ENCODE measurements around the gene TEX10. TPM values are rescaled to one million over a fixed set of nuclear protein-coding genes. Genes with fewer than 3 reads are reported as not detected.

The TEX10 gene
- polyA plus RNA-seq, 1 donor from 2014 or later: 30.5 TPM

DNA sequence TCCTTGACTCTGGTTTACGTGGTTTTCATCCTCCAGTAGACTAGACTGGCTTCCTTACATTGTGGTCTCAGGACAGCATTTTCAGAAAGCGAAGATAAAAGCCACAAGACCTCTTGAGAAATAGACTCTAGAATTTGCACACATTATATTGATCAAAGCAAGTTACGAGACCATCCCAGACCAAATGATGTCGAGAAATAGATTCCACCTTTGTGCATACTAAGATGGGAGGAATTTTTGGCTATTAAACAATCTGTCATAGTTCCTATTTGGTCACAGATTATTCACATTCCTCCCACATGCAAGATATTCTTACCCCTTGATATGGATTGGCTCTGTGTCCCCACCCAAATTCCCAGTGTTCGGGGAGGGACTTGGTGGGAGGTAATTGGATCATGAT, 65.6 kb downstream of the TEX10 start:
- Histone ChIP-seq H3K9me2 (ENCODE audit: insufficient read depth, low read length) (no peaks in the 10 kb centered on the region), H3K4me2 (ENCODE audit: low read length) (no peak overlapping the region), H3K36me3 (ENCODE audit: insufficient read depth, low read length) (peaks cover 8% of the 10 kb centered on the region)

GRCh38 chr9:100286257-100286656, 66.5 kb downstream of the TEX10 start:
- H3K79me2 ChIP-seq (replicated peaks; ENCODE audit: insufficient read depth, low read length): no peaks in the 10 kb centered on the region
- H3K9ac ChIP-seq (ENCODE audit: low read length): no peak overlapping the region
- H3K4me2 ChIP-seq (ENCODE audit: low read length): no peak overlapping the region
- H3F3A ChIP-seq (ENCODE audit: insufficient read depth, low read length, poor library complexity, severe bottlenecking): no peaks in the 10 kb centered on the region
- no peaks in the 10 kb centered on the region for H3K27me3 ChIP-seq (ENCODE audit: insufficient read depth, low read depth, low read length)
- peaks cover 8% of the 10 kb centered on the region for H3K36me3 ChIP-seq (ENCODE audit: insufficient read depth, low read length)
- H3K9me3 ChIP-seq (ENCODE audit: low read length): peaks cover 6% of the 10 kb centered on the region
- H4K20me1 ChIP-seq (ENCODE audit: insufficient read depth): no peaks in the 10 kb centered on the region
- no peak overlapping the region for H3K27ac ChIP-seq (ENCODE audit: low read length)
- H3K9me2 ChIP-seq (ENCODE audit: insufficient read depth, low read length): no peaks in the 10 kb centered on the region
- TF ChIP-seq POLR2AphosphoS5 (IDR thresholded peaks at IDR 0.05): no peak
- no peak for TF ChIP-seq EZH2 (IDR thresholded peaks at IDR 0.05; ENCODE audit: borderline replicate concordance, insufficient read depth, low read length, poor library complexity, severe bottlenecking)
- TF ChIP-seq SMC3 (conservative IDR thresholded peaks at IDR 0.05; ENCODE audit: poor library complexity): no peak
- no peak for TF ChIP-seq RAD21 (conservative IDR thresholded peaks at IDR 0.05)
- TF ChIP-seq, protein P1, sequence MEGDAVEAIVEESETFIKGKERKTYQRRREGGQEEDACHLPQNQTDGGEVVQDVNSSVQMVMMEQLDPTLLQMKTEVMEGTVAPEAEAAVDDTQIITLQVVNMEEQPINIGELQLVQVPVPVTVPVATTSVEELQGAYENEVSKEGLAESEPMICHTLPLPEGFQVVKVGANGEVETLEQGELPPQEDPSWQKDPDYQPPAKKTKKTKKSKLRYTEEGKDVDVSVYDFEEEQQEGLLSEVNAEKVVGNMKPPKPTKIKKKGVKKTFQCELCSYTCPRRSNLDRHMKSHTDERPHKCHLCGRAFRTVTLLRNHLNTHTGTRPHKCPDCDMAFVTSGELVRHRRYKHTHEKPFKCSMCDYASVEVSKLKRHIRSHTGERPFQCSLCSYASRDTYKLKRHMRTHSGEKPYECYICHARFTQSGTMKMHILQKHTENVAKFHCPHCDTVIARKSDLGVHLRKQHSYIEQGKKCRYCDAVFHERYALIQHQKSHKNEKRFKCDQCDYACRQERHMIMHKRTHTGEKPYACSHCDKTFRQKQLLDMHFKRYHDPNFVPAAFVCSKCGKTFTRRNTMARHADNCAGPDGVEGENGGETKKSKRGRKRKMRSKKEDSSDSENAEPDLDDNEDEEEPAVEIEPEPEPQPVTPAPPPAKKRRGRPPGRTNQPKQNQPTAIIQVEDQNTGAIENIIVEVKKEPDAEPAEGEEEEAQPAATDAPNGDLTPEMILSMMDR (IDR thresholded peaks at IDR 0.05; ENCODE audit: poor library complexity, severe bottlenecking): no peak
- TF ChIP-seq, protein P2, sequence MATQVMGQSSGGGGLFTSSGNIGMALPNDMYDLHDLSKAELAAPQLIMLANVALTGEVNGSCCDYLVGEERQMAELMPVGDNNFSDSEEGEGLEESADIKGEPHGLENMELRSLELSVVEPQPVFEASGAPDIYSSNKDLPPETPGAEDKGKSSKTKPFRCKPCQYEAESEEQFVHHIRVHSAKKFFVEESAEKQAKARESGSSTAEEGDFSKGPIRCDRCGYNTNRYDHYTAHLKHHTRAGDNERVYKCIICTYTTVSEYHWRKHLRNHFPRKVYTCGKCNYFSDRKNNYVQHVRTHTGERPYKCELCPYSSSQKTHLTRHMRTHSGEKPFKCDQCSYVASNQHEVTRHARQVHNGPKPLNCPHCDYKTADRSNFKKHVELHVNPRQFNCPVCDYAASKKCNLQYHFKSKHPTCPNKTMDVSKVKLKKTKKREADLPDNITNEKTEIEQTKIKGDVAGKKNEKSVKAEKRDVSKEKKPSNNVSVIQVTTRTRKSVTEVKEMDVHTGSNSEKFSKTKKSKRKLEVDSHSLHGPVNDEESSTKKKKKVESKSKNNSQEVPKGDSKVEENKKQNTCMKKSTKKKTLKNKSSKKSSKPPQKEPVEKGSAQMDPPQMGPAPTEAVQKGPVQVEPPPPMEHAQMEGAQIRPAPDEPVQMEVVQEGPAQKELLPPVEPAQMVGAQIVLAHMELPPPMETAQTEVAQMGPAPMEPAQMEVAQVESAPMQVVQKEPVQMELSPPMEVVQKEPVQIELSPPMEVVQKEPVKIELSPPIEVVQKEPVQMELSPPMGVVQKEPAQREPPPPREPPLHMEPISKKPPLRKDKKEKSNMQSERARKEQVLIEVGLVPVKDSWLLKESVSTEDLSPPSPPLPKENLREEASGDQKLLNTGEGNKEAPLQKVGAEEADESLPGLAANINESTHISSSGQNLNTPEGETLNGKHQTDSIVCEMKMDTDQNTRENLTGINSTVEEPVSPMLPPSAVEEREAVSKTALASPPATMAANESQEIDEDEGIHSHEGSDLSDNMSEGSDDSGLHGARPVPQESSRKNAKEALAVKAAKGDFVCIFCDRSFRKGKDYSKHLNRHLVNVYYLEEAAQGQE (IDR thresholded peaks at IDR 0.05; ENCODE audit: borderline replicate concordance): no peak
- TF ChIP-seq TAF1 (IDR thresholded peaks at IDR 0.05; ENCODE audit: low read depth): no peak
- no peak for TF ChIP-seq EP300 (conservative IDR thresholded peaks at IDR 0.05; ENCODE audit: poor library complexity, severe bottlenecking)
- no peak for TF ChIP-seq MXI1 (conservative IDR thresholded peaks at IDR 0.05; ENCODE audit: poor library complexity, severe bottlenecking)
- H2AFZ ChIP-seq (ENCODE audit: low read depth, low read length): no peak overlapping the region
- no peak overlapping the region for H3K4me3 ChIP-seq (ENCODE audit: low read length)

More for the DNA sequence above, 65.6 kb downstream of the TEX10 start:
- H3K9ac ChIP-seq (ENCODE audit: low read length): no peak overlapping the region
- no peaks in the 10 kb centered on the region for H4K20me1 ChIP-seq (ENCODE audit: insufficient read depth)
- H3K27ac ChIP-seq (ENCODE audit: low read length): no peak overlapping the region
- no peaks in the 10 kb centered on the region for H3K79me2 ChIP-seq (replicated peaks; ENCODE audit: insufficient read depth, low read length)
- H3F3A ChIP-seq (ENCODE audit: insufficient read depth, low read length, poor library complexity, severe bottlenecking): no peaks in the 10 kb centered on the region
- peaks cover 6% of the 10 kb centered on the region for H3K9me3 ChIP-seq (ENCODE audit: low read length)
- no peaks in the 10 kb centered on the region for H3K27me3 ChIP-seq (ENCODE audit: insufficient read depth, low read depth, low read length)
- H3K4me3 ChIP-seq (ENCODE audit: low read length): no peak overlapping the region
- no peak overlapping the region for H2AFZ ChIP-seq (ENCODE audit: low read depth, low read length)
- no peak for TF ChIP-seq EP300 (conservative IDR thresholded peaks at IDR 0.05; ENCODE audit: poor library complexity, severe bottlenecking)
- TF ChIP-seq EZH2 (IDR thresholded peaks at IDR 0.05; ENCODE audit: borderline replicate concordance, insufficient read depth, low read length, poor library complexity, severe bottlenecking): no peak
- no peak for TF ChIP-seq MXI1 (conservative IDR thresholded peaks at IDR 0.05; ENCODE audit: poor library complexity, severe bottlenecking)
- TF ChIP-seq, protein P1 (IDR thresholded peaks at IDR 0.05; ENCODE audit: poor library complexity, severe bottlenecking): no peak
- TF ChIP-seq TAF1 (IDR thresholded peaks at IDR 0.05; ENCODE audit: low read depth): no peak
- TF ChIP-seq POLR2AphosphoS5 (IDR thresholded peaks at IDR 0.05): no peak
